Transverse colon (tissue), 4 donors: Measurements from ENCODE around the gene CLMN. TPM values are rescaled to one million over a fixed set of nuclear protein-coding genes. Genes with fewer than 3 reads are reported as not detected.
A peak's percentile ranks its signal among the peaks of the same experiment; 100 is the strongest.

ENCODE experiments used
- DNase-seq: peaks from one replicate; pipeline ENCODE4 v3.0.0-alpha.2; 2019
- H3K27ac ChIP-seq, 4 donors: fragments of 200-600 bp; sonication (generic); 2 replicates each; pipeline ENCODE4 v1.5.1; 2016 to 2018; ENCODE audit warnings: inconsistent platforms in 4 of 4
- H3K27me3 ChIP-seq: fragments of 200-600 bp; sonication (generic); 2 replicates; pipeline ENCODE4 v1.5.1; 2017; ENCODE audit warnings: inconsistent platforms
- H3K36me3 ChIP-seq, 4 donors: fragments of 200-600 bp; sonication (generic); 2 replicates each; pipeline ENCODE4 v1.5.1; 2017 to 2019; ENCODE audit warnings: inconsistent platforms in 4 of 4
- H3K4me1 ChIP-seq, 4 donors: fragments of 200-600 bp; sonication (generic); 2 replicates each; pipeline ENCODE4 v1.5.1; 2017 to 2020; ENCODE audit warnings: inconsistent platforms in 4 of 4
- H3K4me3 ChIP-seq, 4 donors: fragments of 200-600 bp; sonication (generic); 1 replicate in 1 of 4; 2 replicates in 3 of 4; pipeline versions ENCODE4 v1.5.1 to v1.6.1; 2017 to 2019; ENCODE audit warnings: inconsistent platforms in 4 of 4
- H3K9me3 ChIP-seq, 2 donors: fragments of 200-600 bp; sonication (generic); 2 replicates each; pipeline ENCODE4 v1.5.1; 2017 to 2019; ENCODE audit warnings: inconsistent platforms in 2 of 2
- CTCF ChIP-seq, 5 experiments: fragments of 200-600 bp in 3 of 5; fragments of 450-650 bp in 2 of 5; sonication (generic) in 3 of 5; IDR thresholded peaks; 1 replicate in 2 of 5; 2 replicates in 3 of 5; pipeline ENCODE4 v1.5.1; 2016 to 2017; ENCODE audit warnings: antibody characterized with exemption in 5 of 5, inconsistent platforms in 3 of 5, mild to moderate bottlenecking in 2 of 5, moderate library complexity in 1 of 5
- EP300 ChIP-seq: sonication (generic); formaldehyde crosslinking; IDR thresholded peaks from one replicate; pipeline ENCODE4 v1.6.1; 2017; ENCODE audit warnings: antibody characterized with exemption, low read depth
- POLR2A ChIP-seq: fragments of 450-650 bp; IDR thresholded peaks from one replicate; pipeline ENCODE4 v1.6.1; 2016; ENCODE audit warnings: antibody characterized with exemption, mild to moderate bottlenecking, moderate library complexity
- POLR2AphosphoS5 ChIP-seq, 3 donors: sonication (generic); formaldehyde crosslinking; IDR thresholded peaks; one replicate each; pipeline ENCODE4 v1.6.1; 2016; ENCODE audit warnings: antibody characterized with exemption in 3 of 3
- WGBS, 2 donors: methylation state at CpG; one replicate each; pipeline ENCODE4 v1.1.5; 2018; ENCODE audit warnings: low coverage in 1 of 2; 5-methylcytosine and 5-hydroxymethylcytosine counted together
- in situ Hi-C, 4 donors: fragments of 200-750 bp; cut with MboI; loops; one replicate each; pipeline versions ENCODE4 v1.15.0 to v1.15.1; 2017; ENCODE audit warnings: low sequenced_read_pairs in 3 of 4, low pct_ligation_motif_present in 1 of 4, low pct_unique_long_range_greater_than_20kb in 1 of 4
- intact Hi-C: fragments of 100-400 bp; cut with DNase I; formaldehyde crosslinking; loops from one replicate; pipeline ENCODE4 v1.15.1; 2023; ENCODE audit warnings: low total_unique reads
- total RNA-seq, 4 donors: library from RNA; depleted of rRNA; stranded (reverse); fragments of >200 nt; gene quantifications; one replicate each; pipeline ENCODE4 v1.1.0, GENCODE V29; 2016

Gene CLMN
- total RNA-seq, 4 donors from 2014 or later = 71.1 to 118 (median 90.1) TPM

- 73 to 85% methylated on average over 7 to 15 of the region's 15 CpGs for WGBS, 2 donors
- intact Hi-C loops (no loop called here), in situ Hi-C loops (no loop called here)
- peaks cover 10 to 35% (median 21%) of the 10 kb centered on the region in 4 donors for H3K4me1 ChIP-seq
- H3K4me3 ChIP-seq = no peak overlapping the region
- no peaks in the 10 kb centered on the region for H3K36me3 ChIP-seq
- no peak for TF ChIP-seq POLR2A
- TF ChIP-seq EP300 = no peak
- TF ChIP-seq CTCF (IDR thresholded peaks at IDR 0.05) = no peak
- no peak for TF ChIP-seq POLR2AphosphoS5 (IDR thresholded peaks at IDR 0.05)
- H3K27ac ChIP-seq = peak overlapping the region; percentile 54 to 64 (median 62)
- no peaks in the 10 kb centered on the region for H3K9me3 ChIP-seq
- H3K27me3 ChIP-seq = no peaks in the 10 kb centered on the region
- DNase-seq = no peak
Observed at GRCh38 chr14:95256002-95256775, 63.5 kb downstream of the CLMN start.

- H3K9me3 ChIP-seq = no peaks in the 10 kb centered on the region
- peaks cover 10 to 35% (median 21%) of the 10 kb centered on the region in 4 donors for H3K4me1 ChIP-seq
- intact Hi-C loops = no loop called here
- H3K4me3 ChIP-seq = no peak overlapping the region
- no peak for TF ChIP-seq CTCF (IDR thresholded peaks at IDR 0.05)
- peak in 1 of 3 donors; percentile 18 for TF ChIP-seq POLR2AphosphoS5 (IDR thresholded peaks at IDR 0.05)
- TF ChIP-seq EP300 = no peak
- TF ChIP-seq POLR2A = no peak
- no peaks in the 10 kb centered on the region for H3K27me3 ChIP-seq
- DNase-seq = peak; percentile 91
- 35 to 37% methylated on average over 6 of the region's 6 CpGs for WGBS, 2 donors
- H3K36me3 ChIP-seq = no peaks in the 10 kb centered on the region
- H3K27ac ChIP-seq = peak overlapping the region; percentile 54 to 64 (median 62)
- in situ Hi-C loops = no loop called here
Observed at GRCh38 chr14:95255487-95255886, 64.2 kb downstream of the CLMN start.

- in situ Hi-C loops (no loop called here), intact Hi-C loops (no loop called here)
- peak overlapping the region; percentile 52 to 64 (median 62) for H3K27ac ChIP-seq
- H3K4me1 ChIP-seq = peaks cover 14 to 39% (median 23%) of the 10 kb centered on the region in 4 donors
- H3K27me3 ChIP-seq = no peaks in the 10 kb centered on the region
- H3K36me3 ChIP-seq = no peaks in the 10 kb centered on the region
- no peak overlapping the region for H3K4me3 ChIP-seq
- 86% methylated on average over 4 of the region's 4 CpGs; no CpG with 5 or more reads in 1 of the 2 donors for WGBS, 2 donors
- no peaks in the 10 kb centered on the region for H3K9me3 ChIP-seq
- no peak for DNase-seq
- no peak for TF ChIP-seq POLR2A
- TF ChIP-seq CTCF (IDR thresholded peaks at IDR 0.05) = no peak
Observed at GRCh38 chr14:95255013-95255412, 64.7 kb downstream of the CLMN start.

GRCh38 chr14:95254288-95254687 lies 65.4 kb downstream of the CLMN start:
- 69 to 86% methylated on average over 3 to 10 of the region's 10 CpGs for WGBS, 2 donors
- no peak for TF ChIP-seq CTCF (IDR thresholded peaks at IDR 0.05)
- no peak for TF ChIP-seq POLR2A
- TF ChIP-seq EP300 = no peak
- no peak for TF ChIP-seq POLR2AphosphoS5 (IDR thresholded peaks at IDR 0.05)
- H3K36me3 ChIP-seq = no peaks in the 10 kb centered on the region
- in situ Hi-C loops (no loop called here), intact Hi-C loops (no loop called here)
- no peaks in the 10 kb centered on the region for H3K9me3 ChIP-seq
- H3K27ac ChIP-seq = no peak overlapping the region
- no peak overlapping the region for H3K4me3 ChIP-seq
- H3K27me3 ChIP-seq = no peaks in the 10 kb centered on the region
- peaks cover 12 to 39% (median 27%) of the 10 kb centered on the region in 4 donors for H3K4me1 ChIP-seq
- DNase-seq = no peak
